K562 (cell line): ENCODE measurements around the gene NAV2. TPM values are rescaled to one million over a fixed set of nuclear protein-coding genes. Genes with fewer than 3 reads are reported as not detected.

ENCODE experiments used
- ARID3B ChIP-seq: fragments of 250-450 bp; sonication (Bioruptor Pico); IDR thresholded peaks from 2 replicates; pipeline ENCODE4 v1.4.0; 2020; ENCODE audit warnings: borderline replicate concordance
- ARID4B ChIP-seq: sonication (generic); formaldehyde crosslinking; IDR thresholded peaks from 2 replicates; pipeline ENCODE4 v1.8.0; 2022; ENCODE audit warnings: mild to moderate bottlenecking, missing genetic modification reagents
- CSDE1 ChIP-seq, 2 experiments: fragments of 450-650 bp; IDR thresholded peaks; 2 replicates each; pipeline ENCODE4 v1.6.1; 2016; ENCODE audit warnings: mild to moderate bottlenecking in 1 of 2
- HBP1 ChIP-seq: fragments of 450-650 bp; formaldehyde crosslinking; IDR thresholded peaks from 2 replicates; pipeline ENCODE4 v1.4.0; 2022; ENCODE audit warnings: missing genetic modification characterization
- LCOR ChIP-seq: sonication (generic); formaldehyde crosslinking; IDR thresholded peaks from 2 replicates; pipeline ENCODE4 v1.8.0; 2022; ENCODE audit warnings: mild to moderate bottlenecking, missing genetic modification reagents
- MBD1 ChIP-seq: fragments of 250-450 bp; sonication (Bioruptor Pico); IDR thresholded peaks from 2 replicates; pipeline ENCODE4 v1.8.0; 2022; ENCODE audit warnings: inconsistent platforms
- MCM3 ChIP-seq: fragments of 450-650 bp; IDR thresholded peaks from 2 replicates; pipeline ENCODE4 v1.6.1; 2016
- PURB ChIP-seq: sonication (generic); formaldehyde crosslinking; IDR thresholded peaks from 2 replicates; pipeline ENCODE4 v1.9.0; 2021; ENCODE audit warnings: low read depth, mild to moderate bottlenecking, missing genetic modification reagents
- TAL1 ChIP-seq: fragments of 450-650 bp; IDR thresholded peaks from 2 replicates; pipeline ENCODE4 v1.6.1; 2016; ENCODE audit warnings: mild to moderate bottlenecking
- THRAP3 ChIP-seq: fragments of 450-650 bp; IDR thresholded peaks from 2 replicates; pipeline ENCODE4 v1.6.1; 2016; ENCODE audit warnings: mild to moderate bottlenecking, inconsistent platforms, borderline replicate concordance
- ZNF518B ChIP-seq: fragments of 250-450 bp; sonication (Bioruptor Pico); IDR thresholded peaks from 2 replicates; pipeline ENCODE4 v1.5.0; 2021; ENCODE audit warnings: mild to moderate bottlenecking, moderate library complexity
- polyA plus RNA-seq, 8 experiments: library from polyadenylated mRNA; depleted of rRNA in 4 of 8; stranded (reverse) in 5 of 8; unstranded in 3 of 8; fragments of >200 nt; fragmentation: Nextera tagmentation in 2 of 8; fragmentation: Illumina TruSeq in 1 of 8; extraction: Ambion mirVana in 2 of 8; extraction: Trizol in 1 of 8; gene quantifications; 2 replicates each; pipeline versions ENCODE4 v1.2.1 to v1.2.3, GENCODE V29; 2011 to 2014; ENCODE audit warnings: inconsistent platforms in 1 of 8, missing spikeins in 1 of 8
- total RNA-seq, 7 experiments: library from RNA; depleted of rRNA in 6 of 7; stranded (reverse); fragments of >200 nt in 6 of 7; fragmentation: Illumina TruSeq in 2 of 7; extraction: Trizol in 2 of 7; gene quantifications; 2 replicates each; pipeline versions ENCODE4 v1.2.1 to v1.2.3, GENCODE V29; 2011 to 2021; ENCODE audit warnings: low replicate concordance in 1 of 7

Gene NAV2
- total and polyA plus RNA-seq, 9 of the 15 experiments (the other 6 are each of a cell fraction or from before 2014, with no cell fraction given) = 0.03 to 0.35 (median 0.05) TPM

- no peak for TF ChIP-seq THRAP3
- no peak for TF ChIP-seq CSDE1 (IDR thresholded peaks at IDR 0.05)
- TF ChIP-seq PURB = no peak
- TF ChIP-seq ZNF518B (CRISPR knock-in tag) = no peak
- no peak for TF ChIP-seq MCM3
- peak; percentile 6; the same call in 1 of the 2 replicates for TF ChIP-seq TAL1
- 0 out of 2 replicates have a peak, but pooled peaks have one; percentile 32 for TF ChIP-seq ARID3B (CRISPR knock-in tag)
- TF ChIP-seq MBD1 = peak; percentile 87; the same call in 1 of the 2 replicates
- no peak for TF ChIP-seq HBP1 (CRISPR knock-in tag)
- no peak for TF ChIP-seq ARID4B (CRISPR knock-in tag)
- no peak for TF ChIP-seq LCOR
Measured at GRCh38 chr11:19978668-19979518, 266.3 kb downstream of the NAV2 start (continued).
